Osteoblast (primary cell): ENCODE results near the gene DDX49. TPM values are rescaled to one million over a fixed set of nuclear protein-coding genes. Genes with fewer than 3 reads are reported as not detected.

Source experiments
- DNase-seq: peaks from one replicate; pipeline ENCODE4 v3.0.0; 2011; ENCODE audit warnings: low spot score, mixed read lengths; ENCODE audit not compliant: insufficient read length; ENCODE audit errors: missing footprints
- H2AFZ ChIP-seq: 2 replicates; pipeline ENCODE4 v1.6.0; 2011; ENCODE audit warnings: mild to moderate bottlenecking, low read length
- H3K27ac ChIP-seq: 2 replicates; pipeline ENCODE4 v1.5.1; 2011; ENCODE audit warnings: mild to moderate bottlenecking, low read depth, low read length, moderate library complexity
- H3K27me3 ChIP-seq: 2 replicates; pipeline ENCODE4 v1.6.0; 2012; ENCODE audit warnings: mild to moderate bottlenecking, control low read depth, inconsistent platforms, low read length, moderate library complexity; ENCODE audit not compliant: insufficient read depth
- H3K36me3 ChIP-seq: 2 replicates; pipeline ENCODE4 v1.5.1; 2011; ENCODE audit warnings: mild to moderate bottlenecking, low read length, control low read depth, moderate library complexity; ENCODE audit not compliant: insufficient read depth
- H3K4me1 ChIP-seq: 2 replicates; pipeline ENCODE4 v1.5.1; 2011; ENCODE audit warnings: mild to moderate bottlenecking, low read length, control low read depth, moderate library complexity; ENCODE audit not compliant: insufficient read depth
- H3K4me2 ChIP-seq: 2 replicates; pipeline ENCODE4 v1.6.0; 2011; ENCODE audit warnings: mild to moderate bottlenecking, low read length; ENCODE audit not compliant: insufficient read depth
- H3K4me3 ChIP-seq: fragments of 200-600 bp; sonication (generic); 3 replicates; pipeline ENCODE4 v1.5.1; 2012; ENCODE audit warnings: mild to moderate bottlenecking, low read length, inconsistent platforms; ENCODE audit not compliant: insufficient read depth
- H3K79me2 ChIP-seq: 2 replicates; pipeline ENCODE4 v1.6.0; 2012; ENCODE audit warnings: mild to moderate bottlenecking, low read length, control low read depth, inconsistent platforms; ENCODE audit not compliant: insufficient read depth
- H3K9me3 ChIP-seq: 2 replicates; pipeline ENCODE4 v1.5.1; 2011; ENCODE audit warnings: low read depth, low read length, control low read depth
- H4K20me1 ChIP-seq: 2 replicates; pipeline ENCODE4 v1.6.0; 2012; ENCODE audit warnings: mild to moderate bottlenecking, low read length, control low read depth; ENCODE audit not compliant: insufficient read depth
- total RNA-seq: library from RNA; depleted of rRNA; stranded (reverse); fragments of >200 nt; gene quantifications from 2 replicates; pipeline ENCODE4 v1.2.3, GENCODE V29; 2012
- TF ChIP-seq, protein P1 (sequence below): IDR thresholded peaks from 2 replicates; pipeline ENCODE4 v1.5.1; 2011; ENCODE audit warnings: mild to moderate bottlenecking, low read depth, low read length, moderate library complexity; ENCODE audit errors: extremely low read depth

Gene DDX49
- total RNA-seq, 1 donor = 46.7 TPM

GRCh38 chr19:18966307-18966706 is 46.8 kb downstream of the DDX49 start:
- Histone ChIP-seq H2AFZ (no peak overlapping the region), H4K20me1 (no peaks in the 10 kb centered on the region), H3K4me1 (peaks cover 18% of the 10 kb centered on the region), H3K27me3 (peaks cover 5% of the 10 kb centered on the region), H3K79me2 (no peaks in the 10 kb centered on the region), H3K27ac (no peak overlapping the region), H3K36me3 (no peaks in the 10 kb centered on the region), H3K4me3 (no peak overlapping the region), H3K4me2 (no peak overlapping the region), H3K9me3 (no peaks in the 10 kb centered on the region)
- no peak for DNase-seq
- TF ChIP-seq, protein P1, sequence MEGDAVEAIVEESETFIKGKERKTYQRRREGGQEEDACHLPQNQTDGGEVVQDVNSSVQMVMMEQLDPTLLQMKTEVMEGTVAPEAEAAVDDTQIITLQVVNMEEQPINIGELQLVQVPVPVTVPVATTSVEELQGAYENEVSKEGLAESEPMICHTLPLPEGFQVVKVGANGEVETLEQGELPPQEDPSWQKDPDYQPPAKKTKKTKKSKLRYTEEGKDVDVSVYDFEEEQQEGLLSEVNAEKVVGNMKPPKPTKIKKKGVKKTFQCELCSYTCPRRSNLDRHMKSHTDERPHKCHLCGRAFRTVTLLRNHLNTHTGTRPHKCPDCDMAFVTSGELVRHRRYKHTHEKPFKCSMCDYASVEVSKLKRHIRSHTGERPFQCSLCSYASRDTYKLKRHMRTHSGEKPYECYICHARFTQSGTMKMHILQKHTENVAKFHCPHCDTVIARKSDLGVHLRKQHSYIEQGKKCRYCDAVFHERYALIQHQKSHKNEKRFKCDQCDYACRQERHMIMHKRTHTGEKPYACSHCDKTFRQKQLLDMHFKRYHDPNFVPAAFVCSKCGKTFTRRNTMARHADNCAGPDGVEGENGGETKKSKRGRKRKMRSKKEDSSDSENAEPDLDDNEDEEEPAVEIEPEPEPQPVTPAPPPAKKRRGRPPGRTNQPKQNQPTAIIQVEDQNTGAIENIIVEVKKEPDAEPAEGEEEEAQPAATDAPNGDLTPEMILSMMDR = no peak

- Histone ChIP-seq H2AFZ (peak overlapping the region; percentile 80), H3K4me1 (peaks cover 24% of the 10 kb centered on the region), H3K4me2 (no peak overlapping the region), H3K27me3 (no peaks in the 10 kb centered on the region), H3K79me2 (no peaks in the 10 kb centered on the region), H3K36me3 (no peaks in the 10 kb centered on the region), H3K9me3 (no peaks in the 10 kb centered on the region), H3K27ac (no peak overlapping the region), H4K20me1 (no peaks in the 10 kb centered on the region), H3K4me3 (no peak overlapping the region)
- TF ChIP-seq, protein P1 = no peak
- DNase-seq = peak; percentile 87
Observed at GRCh38 chr19:18967358-18968146, 48.0 kb downstream of the DDX49 start.

DNA sequence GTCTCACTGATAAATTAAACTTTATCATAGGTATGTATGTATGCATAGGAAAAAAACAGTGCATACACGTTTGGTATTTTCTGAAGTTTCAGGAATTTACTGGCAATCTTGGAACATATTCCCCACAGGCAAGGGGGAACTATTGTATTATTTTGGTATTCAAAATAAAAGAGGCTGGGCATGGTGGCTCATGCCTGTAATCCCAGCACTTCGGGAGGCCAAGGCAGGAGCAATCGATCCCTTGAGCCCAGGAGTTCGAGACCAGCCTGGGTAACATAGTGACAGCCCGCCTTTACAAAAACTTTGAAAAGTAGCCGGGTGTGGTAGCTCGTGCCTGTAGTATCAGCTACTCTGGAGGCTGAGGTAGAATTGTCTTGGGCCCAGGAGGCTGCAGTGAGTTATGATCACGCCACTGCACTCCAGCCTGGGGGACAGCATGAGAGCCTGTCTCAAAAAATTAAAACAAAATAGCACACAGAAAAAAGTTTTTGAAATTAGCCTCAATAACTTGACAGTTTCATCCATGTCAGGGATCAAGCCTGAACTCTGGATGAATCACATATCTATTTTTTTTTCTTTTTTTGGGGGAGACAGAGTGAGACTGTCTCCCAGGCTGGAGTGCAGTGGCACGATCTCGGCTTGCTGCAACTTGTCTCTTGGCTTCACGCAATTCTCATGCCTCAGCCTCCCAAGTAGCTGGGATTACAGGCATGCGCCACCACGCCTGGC is 50.6 kb downstream of the DDX49 start:
- peak; percentile 58 for DNase-seq
- no peaks in the 10 kb centered on the region for H3K79me2 ChIP-seq
- TF ChIP-seq, protein P1 = no peak
- peak overlapping the region; percentile 85 for H3K27ac ChIP-seq
- no peak overlapping the region for H2AFZ ChIP-seq
- H4K20me1 ChIP-seq = no peaks in the 10 kb centered on the region
- peak overlapping the region; percentile 2 for H3K4me3 ChIP-seq
- H3K9me3 ChIP-seq = no peaks in the 10 kb centered on the region
- H3K4me1 ChIP-seq = peaks cover 27% of the 10 kb centered on the region
- no peaks in the 10 kb centered on the region for H3K36me3 ChIP-seq
- H3K4me2 ChIP-seq = peak overlapping the region; percentile 59
- H3K27me3 ChIP-seq = no peaks in the 10 kb centered on the region

GRCh38 chr19:18972301-18972811 is 52.8 kb downstream of the DDX49 start:
- H3K27ac ChIP-seq = no peak overlapping the region
- H3K27me3 ChIP-seq = no peaks in the 10 kb centered on the region
- peak overlapping the region; percentile 7 for H3K4me2 ChIP-seq
- H3K79me2 ChIP-seq = no peaks in the 10 kb centered on the region
- no peaks in the 10 kb centered on the region for H3K9me3 ChIP-seq
- H4K20me1 ChIP-seq = no peaks in the 10 kb centered on the region
- no peak overlapping the region for H3K4me3 ChIP-seq
- peaks cover 27% of the 10 kb centered on the region for H3K4me1 ChIP-seq
- H2AFZ ChIP-seq = no peak overlapping the region
- TF ChIP-seq, protein P1 = no peak
- H3K36me3 ChIP-seq = no peaks in the 10 kb centered on the region
- DNase-seq = peak; percentile 14
